ENCODE measurements around the gene HTT.

Gene HTT

GRCh38 chr4:3174371-3175338, 100.2 kb downstream of the HTT start:
- no peak for TF ChIP-seq ZNF274 (IDR thresholded peaks at IDR 0.05; ENCODE audit: low read depth, low read length)
- H3K4me3 ChIP-seq (ENCODE audit: low read length) = no peak overlapping the region

DNA sequence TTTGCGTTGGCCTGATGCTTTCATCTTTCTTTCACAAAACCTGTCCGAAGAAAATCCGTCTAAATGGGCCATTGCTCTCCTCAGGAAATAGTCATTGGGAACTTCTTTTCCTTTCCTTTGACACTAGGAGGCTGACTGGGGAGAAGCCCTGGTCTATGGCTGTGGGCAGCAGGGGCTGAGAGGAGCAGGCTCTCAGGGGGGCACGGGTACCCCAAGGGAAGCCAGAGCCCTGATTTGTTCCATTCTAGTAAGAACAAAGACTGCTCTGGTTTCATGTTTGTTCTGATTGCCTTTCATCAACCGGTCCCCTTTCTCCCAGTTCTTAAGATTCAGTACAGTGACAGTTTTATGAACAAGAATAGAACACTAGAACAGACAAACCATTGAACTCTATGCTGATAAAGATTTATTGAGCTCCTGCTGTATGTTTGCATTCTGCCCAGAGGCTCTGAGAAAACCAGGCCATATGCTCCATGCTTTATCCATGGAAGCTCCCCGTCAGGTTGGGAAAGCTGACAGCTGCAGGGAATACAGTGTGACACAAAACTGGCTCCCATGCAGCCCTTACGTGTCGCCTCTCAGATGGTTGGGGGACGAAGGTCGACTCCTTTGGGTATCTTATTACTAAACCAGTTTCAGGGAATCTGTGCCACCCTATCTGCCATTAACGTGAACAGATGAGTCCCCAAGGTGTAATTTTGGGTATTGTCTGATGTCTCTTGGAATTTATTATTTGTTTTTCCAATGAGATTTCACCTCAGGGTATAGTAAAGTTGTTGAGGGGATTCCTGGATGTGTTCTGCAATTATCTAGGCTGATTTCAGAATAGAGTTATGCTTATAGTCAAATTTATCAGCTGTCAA, 102.1 kb downstream of the HTT start:
- H3K4me3 ChIP-seq (ENCODE audit: low read length) = no peak overlapping the region
- no peak for TF ChIP-seq ZNF274 (IDR thresholded peaks at IDR 0.05; ENCODE audit: low read depth, low read length)

DNA sequence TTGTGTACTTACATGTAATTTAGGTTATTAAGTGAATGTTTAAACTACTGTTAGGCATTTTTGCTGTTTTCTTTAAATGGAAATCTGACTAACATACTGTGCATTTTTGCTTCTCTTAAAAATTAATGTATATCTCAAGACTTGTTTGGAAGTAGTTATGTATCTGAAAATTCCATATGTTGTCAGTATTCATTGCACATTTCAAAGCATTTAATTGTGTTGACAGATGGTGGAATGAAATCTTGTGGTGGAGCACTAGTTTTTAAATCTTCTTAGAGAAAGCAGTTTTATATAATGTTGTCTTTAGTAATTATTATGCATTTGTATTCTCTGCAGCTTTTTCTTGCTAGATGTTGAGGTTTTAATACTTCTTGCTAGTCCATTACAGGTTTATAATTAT, 102.9 kb downstream of the HTT start:
- no peak for TF ChIP-seq ZNF274 (IDR thresholded peaks at IDR 0.05; ENCODE audit: low read depth, low read length)

DNA sequence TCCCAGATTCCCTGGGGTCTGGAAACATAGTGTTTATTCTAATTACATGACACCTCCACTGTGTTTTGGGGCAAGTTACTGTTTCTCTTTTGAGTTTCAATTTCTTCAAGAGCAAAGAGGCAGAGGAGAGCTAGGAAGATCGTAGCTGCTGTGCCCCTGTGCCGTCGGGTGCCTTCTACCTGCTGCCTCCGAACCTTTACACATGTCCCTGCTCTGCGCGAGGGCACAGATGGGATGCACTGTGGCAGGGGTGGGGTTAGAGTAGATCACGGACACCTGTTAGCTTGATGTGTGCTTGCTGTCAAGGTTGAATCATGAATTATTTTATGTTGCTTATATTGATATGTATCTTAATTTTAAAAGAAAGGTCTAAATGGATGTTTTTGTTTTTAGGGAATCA, 103.4 kb downstream of the HTT start:
- no peak overlapping the region for H3K4me3 ChIP-seq (ENCODE audit: low read length)
- TF ChIP-seq ZNF274 (IDR thresholded peaks at IDR 0.05; ENCODE audit: low read depth, low read length) = no peak

More for the DNA sequence above, 102.9 kb downstream of the HTT start:
- no peak overlapping the region for H3K4me3 ChIP-seq (ENCODE audit: low read length)

- no peak overlapping the region for H3K4me3 ChIP-seq (ENCODE audit: low read length)
- TF ChIP-seq ZNF274 (IDR thresholded peaks at IDR 0.05; ENCODE audit: low read depth, low read length) = no peak
Observed at GRCh38 chr4:3178351-3178750, 103.9 kb downstream of the HTT start.

DNA sequence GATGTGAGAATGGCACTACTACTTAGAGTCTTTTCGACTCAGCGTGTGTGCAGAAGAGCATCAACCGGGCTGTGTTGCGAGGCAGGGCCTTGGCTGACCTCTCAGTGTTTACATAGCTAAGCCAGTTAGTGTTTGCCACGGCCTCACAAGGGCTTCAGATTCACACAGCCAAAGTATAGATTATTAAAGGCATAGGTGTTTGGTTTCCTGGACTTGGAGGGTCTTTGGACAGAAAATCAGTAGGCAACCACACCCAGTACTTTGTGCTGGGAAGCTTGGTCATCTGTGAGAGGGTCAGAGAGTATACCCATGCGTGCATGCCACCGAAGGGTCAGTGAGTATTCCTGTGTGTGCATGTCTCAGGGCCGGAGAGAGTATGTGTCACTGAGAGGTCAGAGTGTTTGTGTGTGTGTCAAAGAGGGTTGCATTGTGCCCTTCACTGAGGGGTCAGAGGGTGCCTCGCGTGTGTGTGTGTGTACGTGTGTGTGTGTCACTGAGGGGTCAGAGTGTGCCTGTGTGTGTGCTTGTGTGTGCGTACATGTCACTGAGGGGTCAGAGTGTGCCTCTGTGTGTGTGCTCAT, 104.7 kb downstream of the HTT start:
- TF ChIP-seq ZNF274 (IDR thresholded peaks at IDR 0.05; ENCODE audit: low read depth, low read length) = no peak

DNA sequence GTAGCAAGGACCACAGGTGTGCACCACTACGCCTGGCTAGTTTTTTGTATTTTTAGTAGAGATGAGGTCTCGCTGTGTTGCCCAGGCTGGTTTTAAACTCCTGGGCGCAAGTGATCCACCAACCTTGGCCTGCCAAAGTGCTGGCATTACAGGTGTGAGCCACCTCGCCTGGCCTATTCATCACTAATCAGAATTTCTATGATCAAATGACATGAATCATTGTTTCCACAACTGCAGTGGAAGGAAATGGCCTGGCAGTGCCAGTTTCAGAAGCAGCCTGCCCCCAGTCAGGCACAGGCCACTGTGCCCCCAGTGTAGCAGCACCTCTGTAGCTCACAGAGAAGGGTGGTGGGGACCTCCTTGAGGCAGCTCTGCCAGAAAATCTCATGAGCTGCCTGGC, 108.5 kb downstream of the HTT start:
- TF ChIP-seq ZNF274 (IDR thresholded peaks at IDR 0.05; ENCODE audit: low read depth, low read length) = no peak
- no peak overlapping the region for H3K4me3 ChIP-seq (ENCODE audit: low read length)

More for the DNA sequence above, 104.7 kb downstream of the HTT start:
- H3K4me3 ChIP-seq (ENCODE audit: low read length) = no peak overlapping the region

GRCh38 chr4:3184725-3185124, 110.2 kb downstream of the HTT start:
- TF ChIP-seq ZNF274 (IDR thresholded peaks at IDR 0.05; ENCODE audit: low read depth, low read length) = no peak
- no peak overlapping the region for H3K4me3 ChIP-seq (ENCODE audit: low read length)

GRCh38 chr4:3186609-3187008, 112.1 kb downstream of the HTT start:
- TF ChIP-seq ZNF274 (IDR thresholded peaks at IDR 0.05; ENCODE audit: low read depth, low read length) = no peak
- no peak overlapping the region for H3K4me3 ChIP-seq (ENCODE audit: low read length)

DNA sequence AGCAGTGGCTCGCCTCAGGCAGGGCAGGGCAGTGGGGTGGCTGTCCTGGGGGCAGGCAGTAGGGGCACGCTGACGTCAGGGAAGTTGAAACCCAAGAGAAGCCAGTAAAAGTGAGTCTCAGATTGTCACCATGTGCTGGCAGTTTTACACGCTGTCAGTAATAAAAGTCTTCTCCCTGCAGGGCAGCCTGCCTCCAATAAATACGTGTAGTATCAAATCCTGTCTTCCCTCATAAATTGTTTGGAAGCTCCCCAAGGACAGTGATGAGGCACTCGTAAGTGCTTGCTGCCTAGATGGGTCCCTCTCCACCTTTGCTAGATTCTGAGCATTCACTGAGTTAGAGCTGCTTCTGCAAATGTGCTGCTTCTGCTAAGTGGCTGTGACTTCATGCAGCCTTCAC, 113.6 kb downstream of the HTT start:
- H3K4me3 ChIP-seq (ENCODE audit: low read length) = no peak overlapping the region
- TF ChIP-seq ZNF274 (IDR thresholded peaks at IDR 0.05; ENCODE audit: low read depth, low read length) = no peak

DNA sequence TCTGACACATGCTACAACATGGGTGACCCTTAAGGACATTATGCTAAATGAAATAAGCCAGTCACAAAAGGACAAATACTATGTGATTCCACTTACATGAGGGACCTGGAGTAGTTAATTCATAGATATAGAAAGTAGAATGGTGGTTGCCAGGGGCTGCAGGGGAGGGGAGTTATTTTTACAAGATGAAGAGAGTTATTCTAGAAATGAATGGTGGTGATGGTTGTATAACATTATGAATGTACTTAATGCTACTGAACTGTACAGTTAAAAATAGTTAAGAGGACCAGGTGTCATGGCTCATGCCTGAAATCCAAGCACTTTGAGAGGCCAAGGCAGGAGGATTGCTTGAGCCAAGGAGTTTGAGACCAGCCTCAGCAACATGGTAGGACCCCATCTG, 115.0 kb downstream of the HTT start:
- TF ChIP-seq ZNF274 (IDR thresholded peaks at IDR 0.05; ENCODE audit: low read depth, low read length) = no peak
- H3K4me3 ChIP-seq (ENCODE audit: low read length) = no peak overlapping the region

DNA sequence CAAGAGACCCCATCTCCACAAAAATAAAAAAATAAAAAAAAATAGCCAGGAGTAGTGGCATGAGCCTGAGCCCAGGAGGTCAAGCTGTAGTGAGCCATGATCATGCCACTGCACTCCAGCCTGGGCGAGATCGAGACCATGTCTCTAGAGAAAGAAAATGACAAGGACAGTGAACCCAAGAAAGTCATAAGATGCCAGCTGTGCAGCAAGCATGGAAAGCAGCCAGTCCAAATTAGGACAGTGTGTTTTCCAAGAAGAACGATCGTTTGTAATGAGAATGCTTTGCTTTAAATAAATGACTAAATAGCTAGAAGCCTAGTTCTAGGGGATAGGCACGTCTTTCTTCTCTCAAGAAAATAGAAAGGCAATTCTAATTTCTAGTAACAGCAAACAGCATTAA, 116.1 kb downstream of the HTT start:
- H3K4me3 ChIP-seq (ENCODE audit: low read length) = no peak overlapping the region
- TF ChIP-seq ZNF274 (IDR thresholded peaks at IDR 0.05; ENCODE audit: low read depth, low read length) = no peak

DNA sequence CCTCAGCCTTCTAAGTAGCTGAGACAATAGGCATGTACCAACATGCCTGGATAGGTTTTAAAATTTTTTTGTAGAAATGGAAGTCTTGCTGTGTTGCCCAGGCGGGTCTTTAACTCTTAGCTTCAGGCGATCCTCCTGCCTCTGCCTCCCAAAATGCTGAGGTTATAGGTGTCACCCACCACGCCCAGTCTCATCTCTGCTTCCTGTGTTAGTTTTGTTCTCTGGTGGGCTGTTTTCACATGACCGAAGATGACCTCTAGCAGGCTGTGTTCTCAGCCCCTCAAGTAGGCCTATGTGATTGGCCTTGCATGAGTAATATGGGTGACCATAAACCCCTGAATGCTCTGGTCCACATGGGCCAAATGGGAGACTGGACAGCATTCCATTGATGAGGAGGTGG, 117.7 kb downstream of the HTT start:
- no peak for TF ChIP-seq ZNF274 (IDR thresholded peaks at IDR 0.05; ENCODE audit: low read depth, low read length)
- H3K4me3 ChIP-seq (ENCODE audit: low read length) = no peak overlapping the region

DNA sequence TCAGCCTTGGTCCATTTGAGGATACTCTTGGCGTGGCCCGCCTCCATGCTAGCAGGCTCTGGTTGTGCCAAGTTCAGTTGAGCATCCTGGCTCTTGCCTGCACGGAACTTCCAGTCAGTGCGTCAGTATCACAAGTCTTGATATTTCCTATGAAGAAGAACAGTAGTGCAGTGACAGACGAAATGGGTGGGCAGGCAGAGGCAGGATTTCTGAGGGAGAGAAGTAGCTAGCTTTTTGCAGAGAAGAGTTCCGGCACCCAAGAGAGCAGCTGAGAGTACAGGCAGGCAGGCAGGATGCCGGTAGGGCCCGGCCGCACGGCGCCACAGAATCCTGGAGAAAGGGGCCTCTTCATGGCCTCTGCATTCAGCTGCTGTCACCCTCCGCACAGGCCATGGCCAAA, 118.3 kb downstream of the HTT start:
- TF ChIP-seq ZNF274 (IDR thresholded peaks at IDR 0.05; ENCODE audit: low read depth, low read length) = no peak
- no peak overlapping the region for H3K4me3 ChIP-seq (ENCODE audit: low read length)

All from GM08714 (cell line).